B cell (primary cell): ENCODE measurements around the gene PPP6R3. TPM values are rescaled to one million over a fixed set of nuclear protein-coding genes. Genes with fewer than 3 reads are reported as not detected.

Source experiments
- ATAC-seq: fragments of 200-7000 bp; cut with Tn5 transposase; one replicate; pipeline ENCODE4 v1.10.0; 2021; ENCODE audit warnings: low read depth, mild to moderate bottlenecking, moderate number of reproducible peaks, moderate library complexity
- CTCF ChIA-PET: fragments of 350-600 bp; sonication (Branson Sonifier 250); formaldehyde crosslinking; loops from one replicate; lab custom pipeline; 2021; ENCODE audit warnings: antibody characterized with exemption, inconsistent platforms; lab: Charles Lee
- POLR2A ChIA-PET: fragments of 350-600 bp; sonication (Branson Sonifier 250); formaldehyde crosslinking; loops from one replicate; lab custom pipeline; 2021; ENCODE audit warnings: antibody characterized with exemption; lab: Charles Lee
- DNase-seq: peaks from one replicate; pipeline ENCODE4 v3.0.0; 2013
- H2AFZ ChIP-seq: 2 replicates; pipeline ENCODE4 v1.6.1; 2012; ENCODE audit warnings: mild to moderate bottlenecking, low read depth, low read length; ENCODE audit not compliant: insufficient read depth, poor library complexity, severe bottlenecking
- H3K27ac ChIP-seq, 2 donors: 1 replicate in 1 of 2; 2 replicates in 1 of 2; pipeline ENCODE4 v1.5.1; 2012 to 2013; ENCODE audit warnings: low read length in 2 of 2, mild to moderate bottlenecking in 2 of 2, moderate library complexity in 1 of 2
- H3K27me3 ChIP-seq, 4 experiments: fragments of 200-600 bp in 1 of 4; sonication (generic) in 1 of 4; replicated peaks in 1 of 4; 1 replicate in 2 of 4; 2 replicates in 2 of 4; pipeline versions ENCODE4 v1.6.1 to v1.7.0; 2013 to 2016; ENCODE audit warnings: low read length in 3 of 4, mild to moderate bottlenecking in 2 of 4, mixed read lengths in 1 of 4, moderate library complexity in 1 of 4; ENCODE audit not compliant: insufficient read depth in 4 of 4, control insufficient read depth in 3 of 4; ENCODE audit errors: control extremely low read depth in 1 of 4
- H3K36me3 ChIP-seq, 2 experiments: replicated peaks in 1 of 2; 1 replicate in 1 of 2; 2 replicates in 1 of 2; pipeline versions ENCODE4 v1.6.1 to v1.7.1; 2013; ENCODE audit warnings: low read length in 1 of 2; ENCODE audit not compliant: insufficient read depth in 2 of 2, control insufficient read depth in 1 of 2; ENCODE audit errors: control extremely low read depth in 1 of 2, extremely low read depth in 1 of 2
- H3K4me1 ChIP-seq, 2 donors: fragments of 200-600 bp in 1 of 2; sonication (generic) in 1 of 2; 1 replicate in 1 of 2; 2 replicates in 1 of 2; pipeline versions ENCODE4 v1.5.1 to v1.6.1; 2013 to 2017; ENCODE audit warnings: low read length in 2 of 2; ENCODE audit not compliant: control insufficient read depth in 2 of 2, insufficient read depth in 2 of 2
- H3K4me2 ChIP-seq: replicated peaks from 2 replicates; pipeline ENCODE3; 2012; ENCODE audit warnings: mild to moderate bottlenecking, low read depth, low read length; ENCODE audit not compliant: poor library complexity, severe bottlenecking
- H3K4me3 ChIP-seq, 5 experiments: fragments of 200-600 bp in 1 of 5; sonication (generic) in 1 of 5; 1 replicate in 3 of 5; 2 replicates in 2 of 5; pipeline versions ENCODE4 v1.5.1 to v1.7.0; 2011 to 2016; ENCODE audit warnings: low read length in 4 of 5, mild to moderate bottlenecking in 4 of 5, low read depth in 2 of 5, control low read depth in 1 of 5, moderate library complexity in 1 of 5; ENCODE audit not compliant: insufficient read depth in 1 of 5; ENCODE audit errors: control extremely low read depth in 1 of 5, extremely low read depth in 1 of 5
- H3K79me2 ChIP-seq: fragments of 200-600 bp; sonication (generic); one replicate; pipeline ENCODE4 v1.6.0; 2016; ENCODE audit warnings: low read length; ENCODE audit not compliant: control insufficient read depth, insufficient read depth
- H3K9ac ChIP-seq: fragments of 200-600 bp; sonication (generic); 2 replicates; pipeline ENCODE4 v1.6.1; 2017; ENCODE audit warnings: mild to moderate bottlenecking, low read length, moderate library complexity
- H3K9me3 ChIP-seq, 3 donors: one replicate each; pipeline versions ENCODE4 v1.6.1 to v1.7.1; 2013; ENCODE audit warnings: low read length in 2 of 3; ENCODE audit not compliant: control insufficient read depth in 2 of 3, insufficient read depth in 1 of 3; ENCODE audit errors: control extremely low read depth in 1 of 3
- H4K20me1 ChIP-seq: 2 replicates; pipeline ENCODE4 v1.6.0; 2012; ENCODE audit warnings: mild to moderate bottlenecking, low read length; ENCODE audit not compliant: insufficient read depth, control insufficient read depth, poor library complexity, severe bottlenecking
- H3K27ac Mint-ChIP-seq: one replicate; pipeline ENCODE4 v1.8.0; 2021; ENCODE audit warnings: mixed read lengths
- H3K27me3 Mint-ChIP-seq: one replicate; pipeline ENCODE4 v1.8.0; 2021; ENCODE audit warnings: mixed read lengths
- H3K4me1 Mint-ChIP-seq: one replicate; pipeline ENCODE4 v1.8.0; 2021; ENCODE audit warnings: mixed read lengths
- H3K4me3 Mint-ChIP-seq: one replicate; pipeline ENCODE4 v1.8.0; 2021; ENCODE audit warnings: mixed read lengths
- H3K9me3 Mint-ChIP-seq: one replicate; pipeline ENCODE4 v1.8.0; 2022; ENCODE audit warnings: mixed read lengths; ENCODE audit not compliant: insufficient read depth
- CTCF ChIP-seq: fragments of 200-600 bp; IDR thresholded peaks from one replicate; pipeline ENCODE4 v1.8.0; 2022; ENCODE audit warnings: antibody characterized with exemption, mild to moderate bottlenecking
- EZH2 ChIP-seq: IDR thresholded peaks from 2 replicates; pipeline ENCODE4 v1.6.1; 2012; ENCODE audit warnings: borderline replicate concordance, low read depth, mild to moderate bottlenecking, moderate library complexity, low read length; ENCODE audit not compliant: insufficient read depth, poor library complexity, severe bottlenecking
- WGBS: methylation state at CpG from one replicate; pipeline ENCODE4 v1.1.5; 2013; ENCODE audit warnings: missing lambda C conversion rate; ENCODE audit not compliant: insufficient coverage; 5-methylcytosine and 5-hydroxymethylcytosine counted together
- intact Hi-C: fragments of 100-400 bp; cut with micrococcal nuclease; formaldehyde crosslinking; loops from one replicate; pipeline ENCODE4 v1.10.0; 2022
- polyA plus RNA-seq: library from polyadenylated mRNA; depleted of rRNA; stranded (reverse); fragments of >200 nt; gene quantifications from 2 replicates; pipeline ENCODE4 v1.2.3, GENCODE V29; 2012
- total RNA-seq, 2 donors: library from RNA; stranded (reverse); fragments of 120-200 nt in 1 of 2; gene quantifications; 1 replicate in 1 of 2; 2 replicates in 1 of 2; pipeline versions ENCODE4 v1.2.3 to v1.2.4, GENCODE V29; 2013 to 2022

Gene PPP6R3
- total and polyA plus RNA-seq, 2 donors (not counting 1 experiment from before 2014, with no cell fraction given) = 48.5 to 159 TPM

- Histone ChIP-seq H3K9ac (no peak overlapping the region), H3K4me2 (no peak overlapping the region), H3K9me3 (peaks cover 0 to 6% (median 0%) of the 10 kb centered on the region in 3 donors), H3K36me3 (no peaks in the 10 kb centered on the region), H4K20me1 (no peaks in the 10 kb centered on the region), H3K4me1 (no peaks in the 10 kb centered on the region), H3K4me3 (no peak overlapping the region), H3K27me3 (peaks cover 0 to 11% (median 0%) of the 10 kb centered on the region in 4 experiments), H2AFZ (no peak overlapping the region), H3K79me2 (no peaks in the 10 kb centered on the region), H3K27ac (no peak overlapping the region)
- Mint-ChIP-seq H3K9me3 (no peaks in the 10 kb centered on the region), H3K27ac (no peak overlapping the region), H3K4me3 (no peak overlapping the region), H3K27me3 (peaks cover 33% of the 10 kb centered on the region), H3K4me1 (no peaks in the 10 kb centered on the region)
- POLR2A ChIA-PET = no interaction called here
- CTCF ChIA-PET = no interaction called here
- ATAC-seq (no peak), DNase-seq (no peak)
- intact Hi-C loops = no loop called here
- WGBS = 82% methylated on average over 15 of the region's 15 CpGs
- no peak for TF ChIP-seq EZH2
- TF ChIP-seq CTCF = no peak
Measured at GRCh38 chr11:68661014-68661413, 200.5 kb downstream of the PPP6R3 start.

- Histone ChIP-seq H3K4me3 (no peak overlapping the region), H3K9ac (no peak overlapping the region), H3K36me3 (no peaks in the 10 kb centered on the region), H3K27ac (no peak overlapping the region), H3K79me2 (no peaks in the 10 kb centered on the region), H2AFZ (no peak overlapping the region), H4K20me1 (no peaks in the 10 kb centered on the region), H3K27me3 (peaks cover 0 to 11% (median 0%) of the 10 kb centered on the region in 4 experiments), H3K4me1 (no peaks in the 10 kb centered on the region), H3K4me2 (no peak overlapping the region), H3K9me3 (peaks cover 0 to 6% (median 0%) of the 10 kb centered on the region in 3 donors)
- peaks cover 36% of the 10 kb centered on the region for H3K27me3 Mint-ChIP-seq
- no peak overlapping the region for H3K27ac Mint-ChIP-seq
- H3K9me3 Mint-ChIP-seq = no peaks in the 10 kb centered on the region
- DNase-seq (no peak), ATAC-seq (no peak)
- TF ChIP-seq CTCF (no peak), EZH2 (no peak)
- intact Hi-C loops = no loop called here
- no peak overlapping the region for H3K4me3 Mint-ChIP-seq
- WGBS = 77% methylated on average over 6 of the region's 18 CpGs
- no peaks in the 10 kb centered on the region for H3K4me1 Mint-ChIP-seq
- POLR2A ChIA-PET = no interaction called here
- CTCF ChIA-PET = no interaction called here
Measured at GRCh38 chr11:68661697-68662603, 201.4 kb downstream of the PPP6R3 start.
